GM23338 (cell line): ENCODE data around the gene ZNF516. TPM values are rescaled to one million over a fixed set of nuclear protein-coding genes. Genes with fewer than 3 reads are reported as not detected.

Experiments
- ATAC-seq: fragments of 200-7000 bp; cut with Tn5 transposase; 3 replicates; pipeline ENCODE4 v1.9.1; 2020
- DNase-seq: peaks from one replicate; pipeline ENCODE4 v3.0.0-alpha.2; 2015; ENCODE audit warnings: low spot score
- H2AFZ ChIP-seq: fragments of 200-600 bp; sonication (generic); 2 replicates; pipeline ENCODE4 v1.8.0; 2016; ENCODE audit warnings: antibody characterized with exemption, mild to moderate bottlenecking, moderate library complexity
- H3F3A ChIP-seq: fragments of 200-600 bp; sonication (generic); replicated peaks from 2 replicates; pipeline ENCODE4 v1.8.0; 2017; ENCODE audit warnings: antibody characterized with exemption, mixed run types, low read depth
- H3K27ac ChIP-seq: fragments of 200-600 bp; sonication (generic); 2 replicates; pipeline ENCODE4 v1.6.1; 2016; ENCODE audit warnings: low read depth
- H3K27me3 ChIP-seq: fragments of 200-600 bp; sonication (generic); 2 replicates; pipeline ENCODE4 v1.8.0; 2016; ENCODE audit warnings: mild to moderate bottlenecking, mixed run types, moderate library complexity; ENCODE audit not compliant: insufficient read depth
- H3K36me3 ChIP-seq: fragments of 200-600 bp; sonication (generic); 2 replicates; pipeline ENCODE4 v1.8.0; 2016; ENCODE audit warnings: mild to moderate bottlenecking; ENCODE audit not compliant: insufficient read depth
- H3K4me1 ChIP-seq: fragments of 200-600 bp; sonication (generic); 2 replicates; pipeline ENCODE4 v1.8.0; 2016; ENCODE audit warnings: mild to moderate bottlenecking, moderate library complexity; ENCODE audit not compliant: insufficient read depth
- H3K4me2 ChIP-seq: fragments of 200-600 bp; sonication (generic); 2 replicates; pipeline ENCODE4 v1.7.1; 2017; ENCODE audit warnings: mixed run types
- H3K4me3 ChIP-seq: fragments of 200-600 bp; sonication (generic); 2 replicates; pipeline ENCODE4 v1.6.1; 2016; ENCODE audit warnings: mixed run types
- H3K79me2 ChIP-seq: fragments of 200-600 bp; sonication (generic); replicated peaks from 2 replicates; pipeline ENCODE4 v1.8.0; 2017; ENCODE audit warnings: mild to moderate bottlenecking; ENCODE audit not compliant: insufficient read depth
- H3K9me2 ChIP-seq: fragments of 200-600 bp; sonication (generic); 2 replicates; pipeline ENCODE4 v1.8.0; 2017; ENCODE audit not compliant: insufficient read depth
- H4K20me1 ChIP-seq: fragments of 200-600 bp; sonication (generic); replicated peaks from 2 replicates; pipeline ENCODE4 v1.8.0; 2017; ENCODE audit warnings: mild to moderate bottlenecking; ENCODE audit not compliant: insufficient read depth
- H3K27ac Mint-ChIP-seq: 2 replicates; pipeline ENCODE4 v1.8.0; 2020; ENCODE audit warnings: inconsistent platforms, mild to moderate bottlenecking, moderate library complexity, mixed read lengths
- H3K27me3 Mint-ChIP-seq: 3 replicates; pipeline ENCODE4 v1.8.0; 2022; ENCODE audit warnings: low read depth, mild to moderate bottlenecking, moderate library complexity, mixed read lengths, inconsistent platforms; ENCODE audit not compliant: insufficient read depth, poor library complexity
- H3K36me3 Mint-ChIP-seq: 3 replicates; pipeline ENCODE4 v1.8.0; 2021; ENCODE audit warnings: low read depth, mild to moderate bottlenecking, inconsistent platforms, moderate library complexity, mixed read lengths
- H3K4me1 Mint-ChIP-seq: 3 replicates; pipeline ENCODE4 v1.8.0; 2020; ENCODE audit warnings: mild to moderate bottlenecking, inconsistent platforms, mixed read lengths
- H3K4me3 Mint-ChIP-seq: 3 replicates; pipeline ENCODE4 v1.8.0; 2021; ENCODE audit warnings: moderate library complexity, mild to moderate bottlenecking, inconsistent platforms, mixed read lengths
- H3K9me3 Mint-ChIP-seq: 3 replicates; pipeline ENCODE4 v1.8.0; 2020; ENCODE audit warnings: moderate library complexity, mild to moderate bottlenecking, inconsistent platforms, mixed read lengths
- CREB1 ChIP-seq: fragments of 250-450 bp; sonication (Bioruptor Pico); IDR thresholded peaks from 2 replicates; pipeline ENCODE4 v1.5.0; 2020; ENCODE audit warnings: low read depth, mild to moderate bottlenecking, moderate library complexity
- EZH2 ChIP-seq: fragments of 200-600 bp; sonication (generic); IDR thresholded peaks from one replicate; pipeline ENCODE4 v1.8.0; 2017; ENCODE audit warnings: antibody characterized with exemption, mild to moderate bottlenecking, low read depth; ENCODE audit not compliant: unreplicated experiment
- JUNB ChIP-seq: IDR thresholded peaks from one replicate; pipeline ENCODE4 v1.6.1; 2016; ENCODE audit warnings: antibody characterized with exemption; ENCODE audit not compliant: unreplicated experiment
- STAT1 ChIP-seq: IDR thresholded peaks from one replicate; pipeline ENCODE4 v1.6.1; 2016; ENCODE audit warnings: antibody characterized with exemption; ENCODE audit not compliant: unreplicated experiment
- polyA plus RNA-seq: library from polyadenylated mRNA; unstranded; fragments of >200 nt; fragmentation: Nextera tagmentation; extraction: Ambion mirVana; gene quantifications from 2 replicates; pipeline ENCODE4 v1.2.1, GENCODE V29; 2016
- total RNA-seq: library from RNA; depleted of rRNA; stranded (reverse); fragments of >200 nt; shearing (Covaris generic); gene quantifications from 2 replicates; pipeline ENCODE4 v1.2.3, GENCODE V29; 2014
- TF ChIP-seq, protein P1 (sequence below): IDR thresholded peaks from 2 replicates; pipeline ENCODE4 v1.6.1; 2016; ENCODE audit warnings: antibody characterized with exemption
- TF ChIP-seq, protein P2 (sequence below), 2 experiments: fragments of 200-600 bp in 1 of 2; sonication (generic) in 1 of 2; conservative IDR thresholded peaks; 2 replicates each; pipeline versions ENCODE4 v1.5.1 to v1.6.1; 2016 to 2017; ENCODE audit warnings: antibody characterized with exemption in 2 of 2, low read depth in 2 of 2, mild to moderate bottlenecking in 2 of 2, moderate library complexity in 1 of 2

ZNF516 gene
- total and polyA plus RNA-seq, 2 experiments from 2014 or later: 11.9 to 24.2 TPM

DNA sequence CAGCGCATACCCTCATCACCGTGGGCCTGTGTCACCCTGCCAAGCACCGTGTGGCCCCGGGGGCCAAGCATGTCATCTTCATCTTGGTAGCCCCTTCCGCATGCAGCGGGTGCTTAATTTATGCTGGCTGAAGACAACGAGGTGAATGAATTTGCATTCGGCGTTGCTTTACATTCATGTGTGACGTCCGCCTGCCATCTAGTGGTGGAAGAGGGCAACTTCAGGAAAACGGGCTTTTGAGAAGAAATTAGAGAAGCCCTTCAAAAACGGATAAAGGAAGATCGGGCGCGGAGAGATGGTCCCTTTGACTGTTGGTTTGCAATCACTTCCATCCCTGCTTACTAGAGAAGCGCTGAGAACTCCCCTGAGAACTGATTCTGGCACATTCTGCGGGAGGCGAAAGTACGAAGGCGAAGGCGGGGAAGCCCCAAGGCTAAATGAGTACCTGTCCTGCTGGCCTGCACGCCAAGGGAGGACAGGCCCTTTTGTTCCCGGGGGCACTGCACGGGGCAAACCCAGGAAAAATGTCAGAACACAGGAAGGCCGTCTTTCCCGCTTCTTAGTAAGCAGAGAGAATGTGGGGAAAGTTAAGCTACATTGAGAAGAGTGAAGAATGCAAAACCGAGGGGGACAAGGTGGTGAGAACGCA lies 145.9 kb downstream of the ZNF516 start:
- ATAC-seq: peak; percentile 47

DNA sequence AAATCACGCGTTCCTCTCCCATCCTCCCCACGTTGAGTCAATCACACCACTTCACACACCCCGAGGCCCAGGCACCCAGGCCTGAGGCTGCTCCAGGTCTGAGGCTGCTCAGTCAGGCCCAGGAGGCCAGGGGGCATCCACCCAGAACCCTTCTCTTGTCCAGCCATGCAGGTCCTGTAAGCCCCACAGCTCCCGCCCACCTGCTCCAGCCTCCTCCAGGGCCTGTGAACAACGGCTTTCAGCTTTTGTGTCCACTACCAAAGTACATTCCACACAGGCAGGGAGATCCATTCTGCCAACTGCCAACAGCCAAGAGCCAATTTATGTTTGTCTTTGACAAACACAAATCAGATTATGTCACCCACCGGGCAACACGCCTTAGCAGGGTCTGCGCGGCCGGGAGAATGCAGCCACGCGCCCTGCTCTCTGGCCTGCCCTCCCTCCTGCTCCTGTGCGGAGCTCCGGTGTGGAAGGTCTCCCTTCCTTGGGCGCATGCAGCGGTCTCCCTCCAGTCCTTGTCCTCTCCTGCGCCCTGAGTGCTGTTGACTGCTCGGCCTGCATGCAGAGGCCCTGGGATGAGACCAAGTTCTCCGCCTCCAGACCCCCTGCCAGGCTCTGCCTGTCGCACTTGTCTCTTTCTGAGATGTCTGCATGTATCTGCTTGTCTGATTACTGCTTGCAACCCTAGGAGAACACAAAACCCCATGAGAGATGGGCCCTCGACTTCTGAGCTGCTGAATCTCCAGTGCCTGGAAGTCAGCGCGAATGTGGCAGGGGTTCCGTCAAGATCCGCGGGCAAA lies 146.6 kb downstream of the ZNF516 start:
- Histone ChIP-seq H3K27me3 (no peaks in the 10 kb centered on the region), H3K4me1 (no peaks in the 10 kb centered on the region), H3K4me2 (0 out of 2 replicates have a peak overlapping the region, but pooled peaks have one; percentile 61), H3K36me3 (no peaks in the 10 kb centered on the region), H4K20me1 (no peaks in the 10 kb centered on the region), H3K4me3 (no peak overlapping the region), H3K27ac (no peak overlapping the region), H3K79me2 (no peaks in the 10 kb centered on the region), H3K9me2 (peaks cover 14% of the 10 kb centered on the region), H3F3A (0 out of 2 replicates have a peak, but pooled peaks cover 3% of the 10 kb centered on the region), H2AFZ (peak overlapping the region; percentile 89)
- TF ChIP-seq, protein P1, sequence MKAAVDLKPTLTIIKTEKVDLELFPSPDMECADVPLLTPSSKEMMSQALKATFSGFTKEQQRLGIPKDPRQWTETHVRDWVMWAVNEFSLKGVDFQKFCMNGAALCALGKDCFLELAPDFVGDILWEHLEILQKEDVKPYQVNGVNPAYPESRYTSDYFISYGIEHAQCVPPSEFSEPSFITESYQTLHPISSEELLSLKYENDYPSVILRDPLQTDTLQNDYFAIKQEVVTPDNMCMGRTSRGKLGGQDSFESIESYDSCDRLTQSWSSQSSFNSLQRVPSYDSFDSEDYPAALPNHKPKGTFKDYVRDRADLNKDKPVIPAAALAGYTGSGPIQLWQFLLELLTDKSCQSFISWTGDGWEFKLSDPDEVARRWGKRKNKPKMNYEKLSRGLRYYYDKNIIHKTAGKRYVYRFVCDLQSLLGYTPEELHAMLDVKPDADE: no peak
- no peak for TF ChIP-seq CREB1 (CRISPR knock-in tag)
- TF ChIP-seq EZH2: no peak
- Mint-ChIP-seq H3K4me1 (peaks cover 9% of the 10 kb centered on the region), H3K27me3 (peaks cover 15% of the 10 kb centered on the region), H3K4me3 (no peak overlapping the region), H3K27ac (no peak overlapping the region; the same call in 1 of the 2 replicates), H3K36me3 (peaks cover 5% of the 10 kb centered on the region; the same call in 2 of the 3 replicates), H3K9me3 (peaks cover 5% of the 10 kb centered on the region)
- ATAC-seq (peak; percentile 24), DNase-seq (no peak)

More for the DNA sequence above, 145.9 kb downstream of the ZNF516 start:
- 0 out of 2 replicates have a peak, but pooled peaks cover 3% of the 10 kb centered on the region for H3F3A ChIP-seq
- H3K79me2 ChIP-seq: no peaks in the 10 kb centered on the region
- no peak overlapping the region for H3K4me3 ChIP-seq
- no peak for TF ChIP-seq STAT1
- peak; percentile 63 for TF ChIP-seq CREB1 (CRISPR knock-in tag)
- TF ChIP-seq, protein P2, sequence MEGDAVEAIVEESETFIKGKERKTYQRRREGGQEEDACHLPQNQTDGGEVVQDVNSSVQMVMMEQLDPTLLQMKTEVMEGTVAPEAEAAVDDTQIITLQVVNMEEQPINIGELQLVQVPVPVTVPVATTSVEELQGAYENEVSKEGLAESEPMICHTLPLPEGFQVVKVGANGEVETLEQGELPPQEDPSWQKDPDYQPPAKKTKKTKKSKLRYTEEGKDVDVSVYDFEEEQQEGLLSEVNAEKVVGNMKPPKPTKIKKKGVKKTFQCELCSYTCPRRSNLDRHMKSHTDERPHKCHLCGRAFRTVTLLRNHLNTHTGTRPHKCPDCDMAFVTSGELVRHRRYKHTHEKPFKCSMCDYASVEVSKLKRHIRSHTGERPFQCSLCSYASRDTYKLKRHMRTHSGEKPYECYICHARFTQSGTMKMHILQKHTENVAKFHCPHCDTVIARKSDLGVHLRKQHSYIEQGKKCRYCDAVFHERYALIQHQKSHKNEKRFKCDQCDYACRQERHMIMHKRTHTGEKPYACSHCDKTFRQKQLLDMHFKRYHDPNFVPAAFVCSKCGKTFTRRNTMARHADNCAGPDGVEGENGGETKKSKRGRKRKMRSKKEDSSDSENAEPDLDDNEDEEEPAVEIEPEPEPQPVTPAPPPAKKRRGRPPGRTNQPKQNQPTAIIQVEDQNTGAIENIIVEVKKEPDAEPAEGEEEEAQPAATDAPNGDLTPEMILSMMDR (conservative IDR thresholded peaks at IDR 0.05; ENCODE audit: low read depth in 2 of 2): peak; percentile 93 to 96
- no peak for TF ChIP-seq JUNB
- peak overlapping the region; percentile 89 for H2AFZ ChIP-seq
- H4K20me1 ChIP-seq: no peaks in the 10 kb centered on the region
- H3K27me3 Mint-ChIP-seq: peaks cover 15% of the 10 kb centered on the region
- no peaks in the 10 kb centered on the region for H3K36me3 ChIP-seq
- peaks cover 7% of the 10 kb centered on the region; the same call in 1 of the 2 replicates for H3K9me2 ChIP-seq
- H3K36me3 Mint-ChIP-seq: peaks cover 10% of the 10 kb centered on the region
- H3K27ac Mint-ChIP-seq: peak overlapping the region; percentile 10; the same call in 1 of the 2 replicates
- no peaks in the 10 kb centered on the region for H3K4me1 ChIP-seq
- no peak overlapping the region for H3K4me3 Mint-ChIP-seq
- peaks cover 9% of the 10 kb centered on the region for H3K9me3 Mint-ChIP-seq
- no peak overlapping the region for H3K27ac ChIP-seq
- H3K4me1 Mint-ChIP-seq: peaks cover 9% of the 10 kb centered on the region
- 0 out of 2 replicates have a peak overlapping the region, but pooled peaks have one; percentile 61 for H3K4me2 ChIP-seq
- H3K27me3 ChIP-seq: no peaks in the 10 kb centered on the region
- peak; percentile 92 for DNase-seq
